NB4 (cell line): Measurements from ENCODE around the gene ZNF491.

Experiments
- DNase-seq: peaks from one replicate; pipeline ENCODE4 v3.0.0; 2010; ENCODE audit warnings: low read depth
- H3K4me3 ChIP-seq: one replicate; pipeline ENCODE4 v1.5.1; 2011; ENCODE audit warnings: mild to moderate bottlenecking, low read depth, low read length, moderate library complexity
- MYC ChIP-seq: IDR thresholded peaks from 2 replicates; pipeline ENCODE4 v1.6.1; 2011; ENCODE audit warnings: low read depth, low read length
- POLR2A ChIP-seq: IDR thresholded peaks from 2 replicates; pipeline ENCODE4 v1.6.1; 2011; ENCODE audit warnings: mild to moderate bottlenecking; ENCODE audit not compliant: insufficient read length; ENCODE audit errors: extremely low read depth
- TF ChIP-seq, protein P1 (sequence below): IDR thresholded peaks from one replicate; pipeline ENCODE4 v1.5.1; 2012; ENCODE audit warnings: low read depth, low read length
- TF ChIP-seq, protein P2 (sequence below): IDR thresholded peaks from 2 replicates; pipeline ENCODE4 v1.6.1; 2011; ENCODE audit warnings: low read depth, low read length

ZNF491 gene

DNA sequence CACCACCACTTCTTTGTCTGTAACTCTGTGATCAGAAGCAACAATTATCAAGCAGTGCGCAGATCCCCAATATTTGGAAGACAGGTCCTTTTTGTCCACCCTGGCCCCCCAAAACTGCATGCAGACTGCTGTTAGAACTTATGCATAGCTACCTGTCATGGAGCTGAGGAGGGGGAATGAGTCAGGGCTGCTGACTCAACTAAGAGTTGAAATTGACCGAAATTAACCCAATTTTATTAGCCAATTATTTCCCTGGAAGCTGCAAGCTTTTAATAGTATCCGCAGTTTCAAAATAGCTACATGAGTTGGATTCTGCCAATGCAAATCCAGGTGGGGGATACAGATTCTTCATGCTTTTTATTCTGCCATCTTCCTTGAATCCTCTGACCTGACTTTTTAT lies 14.0 kb upstream of the ZNF491 start:
- TF ChIP-seq, protein P1, sequence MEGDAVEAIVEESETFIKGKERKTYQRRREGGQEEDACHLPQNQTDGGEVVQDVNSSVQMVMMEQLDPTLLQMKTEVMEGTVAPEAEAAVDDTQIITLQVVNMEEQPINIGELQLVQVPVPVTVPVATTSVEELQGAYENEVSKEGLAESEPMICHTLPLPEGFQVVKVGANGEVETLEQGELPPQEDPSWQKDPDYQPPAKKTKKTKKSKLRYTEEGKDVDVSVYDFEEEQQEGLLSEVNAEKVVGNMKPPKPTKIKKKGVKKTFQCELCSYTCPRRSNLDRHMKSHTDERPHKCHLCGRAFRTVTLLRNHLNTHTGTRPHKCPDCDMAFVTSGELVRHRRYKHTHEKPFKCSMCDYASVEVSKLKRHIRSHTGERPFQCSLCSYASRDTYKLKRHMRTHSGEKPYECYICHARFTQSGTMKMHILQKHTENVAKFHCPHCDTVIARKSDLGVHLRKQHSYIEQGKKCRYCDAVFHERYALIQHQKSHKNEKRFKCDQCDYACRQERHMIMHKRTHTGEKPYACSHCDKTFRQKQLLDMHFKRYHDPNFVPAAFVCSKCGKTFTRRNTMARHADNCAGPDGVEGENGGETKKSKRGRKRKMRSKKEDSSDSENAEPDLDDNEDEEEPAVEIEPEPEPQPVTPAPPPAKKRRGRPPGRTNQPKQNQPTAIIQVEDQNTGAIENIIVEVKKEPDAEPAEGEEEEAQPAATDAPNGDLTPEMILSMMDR = no peak
- no peak for TF ChIP-seq POLR2A
- TF ChIP-seq, protein P2, sequence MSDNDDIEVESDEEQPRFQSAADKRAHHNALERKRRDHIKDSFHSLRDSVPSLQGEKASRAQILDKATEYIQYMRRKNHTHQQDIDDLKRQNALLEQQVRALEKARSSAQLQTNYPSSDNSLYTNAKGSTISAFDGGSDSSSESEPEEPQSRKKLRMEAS = no peak
- no peak for TF ChIP-seq MYC
- H3K4me3 ChIP-seq = no peak overlapping the region

DNA sequence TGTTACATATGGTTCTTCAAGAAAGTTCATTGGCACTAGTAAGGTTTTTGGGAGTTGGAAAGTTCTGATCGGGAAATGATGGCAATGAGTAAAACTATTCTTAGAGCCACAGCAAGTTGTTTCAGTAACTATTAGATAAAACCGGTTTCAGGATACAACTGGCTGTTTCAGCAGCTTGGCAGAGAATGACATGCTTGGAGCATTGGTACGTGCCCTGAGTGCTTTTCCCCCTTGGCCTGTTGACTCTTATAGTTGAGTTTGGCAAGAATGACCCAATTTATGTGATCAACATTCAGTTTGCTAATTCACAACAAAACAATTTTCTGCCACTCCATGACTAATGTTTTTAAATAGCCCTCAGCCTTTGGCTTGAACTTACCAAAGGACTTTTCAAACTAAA lies 10.8 kb upstream of the ZNF491 start:
- no peak overlapping the region for H3K4me3 ChIP-seq
- DNase-seq = no peak
- TF ChIP-seq, protein P1 = no peak
- TF ChIP-seq MYC (no peak), POLR2A (no peak)
- TF ChIP-seq, protein P2 = no peak

More for the DNA sequence above, 14.0 kb upstream of the ZNF491 start:
- DNase-seq = no peak

GRCh38 chr19:11792942-11793341 lies 5.4 kb upstream of the ZNF491 start:
- DNase-seq = no peak
- TF ChIP-seq POLR2A (no peak), MYC (no peak)
- TF ChIP-seq, protein P2 = no peak
- TF ChIP-seq, protein P1 = no peak
- H3K4me3 ChIP-seq = no peak overlapping the region

GRCh38 chr19:11797491-11797890 lies 832 bp upstream of the ZNF491 start:
- no peak overlapping the region for H3K4me3 ChIP-seq
- peak; percentile 89 for DNase-seq
- TF ChIP-seq POLR2A (no peak), MYC (no peak)
- TF ChIP-seq, protein P1 = peak; percentile 77
- TF ChIP-seq, protein P2 = no peak

- no peak for DNase-seq
- no peak overlapping the region for H3K4me3 ChIP-seq
- TF ChIP-seq, protein P1 = no peak
- TF ChIP-seq MYC (no peak), POLR2A (no peak)
These were observed 8.2 kb downstream of the ZNF491 start for GRCh38 chr19:11806354-11807098.
